Mesenchymal stem cell (in vitro differentiated cells and primary cell): ENCODE measurements around the gene RADIL.
A peak's percentile ranks its signal among the peaks of the same experiment; 100 is the strongest.

Experiments used
- DNase-seq: peaks from one replicate; pipeline ENCODE4 v3.0.0-alpha.2; 2013
- H2AFZ ChIP-seq: one replicate; pipeline ENCODE4 v1.6.1; 2013; ENCODE audit warnings: low read depth, mild to moderate bottlenecking, control low read depth, inconsistent platforms, low read length, moderate library complexity
- H2AK5ac ChIP-seq: 2 replicates; pipeline ENCODE4 v1.6.1; 2013; ENCODE audit warnings: low read length, moderate library complexity, mild to moderate bottlenecking, inconsistent platforms; ENCODE audit not compliant: severe bottlenecking
- H2BK120ac ChIP-seq: one replicate; pipeline ENCODE4 v1.6.1; 2013; ENCODE audit warnings: low read depth, mild to moderate bottlenecking, inconsistent platforms, low read length, moderate library complexity
- H2BK12ac ChIP-seq, 2 experiments: one replicate each; pipeline ENCODE4 v1.6.1; 2013; ENCODE audit warnings: inconsistent platforms in 2 of 2, low read length in 2 of 2, mild to moderate bottlenecking in 2 of 2, moderate library complexity in 2 of 2, control low read depth in 1 of 2
- H2BK15ac ChIP-seq: one replicate; pipeline ENCODE4 v1.6.1; 2013; ENCODE audit warnings: mild to moderate bottlenecking, low read depth, inconsistent platforms; ENCODE audit not compliant: poor library complexity, severe bottlenecking
- H2BK5ac ChIP-seq: 2 replicates; pipeline ENCODE4 v1.6.1; 2013; ENCODE audit warnings: low read depth, mild to moderate bottlenecking, low read length, control low read depth, inconsistent platforms; ENCODE audit not compliant: poor library complexity, severe bottlenecking
- H3K14ac ChIP-seq, 2 experiments: one replicate each; pipeline ENCODE4 v1.6.1; 2013; ENCODE audit warnings: inconsistent platforms in 2 of 2, low read length in 2 of 2, control low read depth in 1 of 2, mild to moderate bottlenecking in 1 of 2, moderate library complexity in 1 of 2
- H3K18ac ChIP-seq, 2 experiments: one replicate each; pipeline ENCODE4 v1.6.1; 2013; ENCODE audit warnings: inconsistent platforms in 2 of 2, low read length in 2 of 2, control low read depth in 1 of 2, low read depth in 1 of 2, mild to moderate bottlenecking in 1 of 2
- H3K23ac ChIP-seq, 2 experiments: one replicate each; pipeline ENCODE4 v1.6.1; 2013; ENCODE audit warnings: inconsistent platforms in 2 of 2, low read length in 2 of 2, mild to moderate bottlenecking in 2 of 2, moderate library complexity in 2 of 2, control low read depth in 1 of 2
- H3K27ac ChIP-seq: 2 replicates; pipeline ENCODE4 v1.5.1; 2013; ENCODE audit warnings: mild to moderate bottlenecking, moderate library complexity, low read length, control low read depth, inconsistent platforms; ENCODE audit not compliant: poor library complexity, severe bottlenecking
- H3K27me3 ChIP-seq, 2 experiments: 2 replicates each; pipeline versions ENCODE4 v1.6.1 to v1.7.0; 2013; ENCODE audit warnings: low read length in 2 of 2, mild to moderate bottlenecking in 2 of 2, moderate library complexity in 2 of 2, control low read depth in 1 of 2, inconsistent platforms in 1 of 2; ENCODE audit not compliant: control insufficient read depth in 1 of 2, insufficient read depth in 1 of 2
- H3K36me3 ChIP-seq, 2 experiments: 2 replicates each; pipeline versions ENCODE4 v1.6.1 to v1.7.0; 2013; ENCODE audit warnings: low read length in 2 of 2, control low read depth in 1 of 2, inconsistent platforms in 1 of 2, low read depth in 1 of 2, mild to moderate bottlenecking in 1 of 2; ENCODE audit not compliant: insufficient read depth in 2 of 2, control insufficient read depth in 1 of 2
- H3K4ac ChIP-seq, 2 experiments: one replicate each; pipeline ENCODE4 v1.6.1; 2013; ENCODE audit warnings: inconsistent platforms in 2 of 2, low read length in 2 of 2, mild to moderate bottlenecking in 2 of 2, moderate library complexity in 2 of 2, control low read depth in 1 of 2, low read depth in 1 of 2
- H3K4me1 ChIP-seq: 2 replicates; pipeline ENCODE4 v1.6.1; 2013; ENCODE audit warnings: low read depth, low read length, control low read depth; ENCODE audit not compliant: control insufficient read depth, insufficient read depth
- H3K4me2 ChIP-seq: 2 replicates; pipeline ENCODE4 v1.6.1; 2013; ENCODE audit warnings: low read length, mild to moderate bottlenecking, inconsistent platforms; ENCODE audit not compliant: poor library complexity, severe bottlenecking
- H3K4me3 ChIP-seq, 2 experiments: 2 replicates each; pipeline versions ENCODE4 v1.5.1 to v1.7.0; 2013; ENCODE audit warnings: low read length in 2 of 2, mild to moderate bottlenecking in 2 of 2, control low read depth in 1 of 2, low read depth in 1 of 2; ENCODE audit not compliant: insufficient read depth in 1 of 2
- H3K79me1 ChIP-seq: replicated peaks from 2 replicates; pipeline ENCODE4 v1.6.1; 2013; ENCODE audit warnings: mild to moderate bottlenecking, control low read depth, low read length, inconsistent platforms; ENCODE audit not compliant: poor library complexity, severe bottlenecking
- H3K9ac ChIP-seq: 2 replicates; pipeline ENCODE4 v1.7.0; 2013; ENCODE audit warnings: mild to moderate bottlenecking, low read length, moderate library complexity
- H3K9me3 ChIP-seq: 2 replicates; pipeline ENCODE4 v1.7.0; 2013; ENCODE audit warnings: mild to moderate bottlenecking, low read length; ENCODE audit not compliant: control insufficient read depth
- H4K8ac ChIP-seq: one replicate; pipeline ENCODE4 v1.6.1; 2013; ENCODE audit warnings: inconsistent platforms, mild to moderate bottlenecking, low read length, moderate library complexity
- H4K91ac ChIP-seq: one replicate; pipeline ENCODE4 v1.6.1; 2013; ENCODE audit warnings: mild to moderate bottlenecking, low read length, inconsistent platforms
- WGBS: methylation state at CpG from one replicate; pipeline ENCODE4 v1.1.7; 2013; ENCODE audit warnings: mixed read lengths; 5-methylcytosine and 5-hydroxymethylcytosine counted together

Gene RADIL

DNA sequence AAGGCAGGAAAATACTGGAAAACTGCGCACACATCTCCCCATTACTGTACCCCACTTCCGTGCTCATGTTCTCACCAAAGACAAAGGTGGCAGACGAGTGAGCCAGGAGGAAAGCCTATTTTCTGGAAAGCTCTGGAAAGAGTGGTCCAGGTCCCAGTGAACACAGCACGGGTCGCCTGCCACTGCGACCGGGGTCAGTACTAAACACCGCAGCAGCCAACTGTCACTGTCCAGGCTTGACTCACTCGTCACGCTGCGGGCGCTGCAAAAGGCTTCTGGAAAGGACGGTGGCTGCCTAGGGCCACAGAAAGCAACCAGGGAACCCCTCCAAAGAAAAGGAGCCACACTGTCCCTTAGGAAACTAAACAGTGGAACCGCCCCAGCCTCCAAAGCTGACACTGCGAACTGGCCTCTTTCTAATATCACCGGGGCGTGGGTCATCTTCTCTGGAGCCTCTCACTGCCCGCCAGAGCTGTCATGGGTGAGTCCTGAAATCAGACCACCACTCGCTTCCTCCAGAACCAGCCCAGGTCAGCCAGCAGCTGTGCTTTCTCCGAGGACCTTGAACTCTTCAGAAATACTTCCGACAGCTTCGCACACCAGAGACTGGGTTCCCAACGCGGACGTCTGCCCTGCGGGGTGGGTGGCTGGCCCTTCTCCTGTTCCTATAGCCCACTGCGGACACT lies 4.0 kb downstream of the RADIL start:
- Histone ChIP-seq H2BK15ac (no peak overlapping the region), H3K18ac (no peak overlapping the region), H3K4me2 (no peak overlapping the region), H3K4me1 (peaks cover 18% of the 10 kb centered on the region), H4K8ac (no peak overlapping the region), H3K36me3 (no peaks in the 10 kb centered on the region), H3K14ac (no peak overlapping the region), H3K23ac (no peak overlapping the region), H2BK12ac (no peak overlapping the region), H3K27me3 (peaks cover 6 to 15% of the 10 kb centered on the region in 2 experiments), H4K91ac (no peak overlapping the region), H3K4ac (no peak overlapping the region), H3K9ac (peak overlapping the region; percentile 49), H2BK120ac (no peak overlapping the region), H3K79me1 (no peaks in the 10 kb centered on the region), H3K27ac (no peak overlapping the region), H3K4me3 (peak overlapping the region in 1 of 2 experiments; percentile 58), H3K9me3 (no peaks in the 10 kb centered on the region), H2AFZ (no peak overlapping the region), H2BK5ac (no peak overlapping the region), H2AK5ac (no peak overlapping the region)
- DNase-seq = no peak
- 72% methylated on average over 27 of the region's 27 CpGs for WGBS

DNA sequence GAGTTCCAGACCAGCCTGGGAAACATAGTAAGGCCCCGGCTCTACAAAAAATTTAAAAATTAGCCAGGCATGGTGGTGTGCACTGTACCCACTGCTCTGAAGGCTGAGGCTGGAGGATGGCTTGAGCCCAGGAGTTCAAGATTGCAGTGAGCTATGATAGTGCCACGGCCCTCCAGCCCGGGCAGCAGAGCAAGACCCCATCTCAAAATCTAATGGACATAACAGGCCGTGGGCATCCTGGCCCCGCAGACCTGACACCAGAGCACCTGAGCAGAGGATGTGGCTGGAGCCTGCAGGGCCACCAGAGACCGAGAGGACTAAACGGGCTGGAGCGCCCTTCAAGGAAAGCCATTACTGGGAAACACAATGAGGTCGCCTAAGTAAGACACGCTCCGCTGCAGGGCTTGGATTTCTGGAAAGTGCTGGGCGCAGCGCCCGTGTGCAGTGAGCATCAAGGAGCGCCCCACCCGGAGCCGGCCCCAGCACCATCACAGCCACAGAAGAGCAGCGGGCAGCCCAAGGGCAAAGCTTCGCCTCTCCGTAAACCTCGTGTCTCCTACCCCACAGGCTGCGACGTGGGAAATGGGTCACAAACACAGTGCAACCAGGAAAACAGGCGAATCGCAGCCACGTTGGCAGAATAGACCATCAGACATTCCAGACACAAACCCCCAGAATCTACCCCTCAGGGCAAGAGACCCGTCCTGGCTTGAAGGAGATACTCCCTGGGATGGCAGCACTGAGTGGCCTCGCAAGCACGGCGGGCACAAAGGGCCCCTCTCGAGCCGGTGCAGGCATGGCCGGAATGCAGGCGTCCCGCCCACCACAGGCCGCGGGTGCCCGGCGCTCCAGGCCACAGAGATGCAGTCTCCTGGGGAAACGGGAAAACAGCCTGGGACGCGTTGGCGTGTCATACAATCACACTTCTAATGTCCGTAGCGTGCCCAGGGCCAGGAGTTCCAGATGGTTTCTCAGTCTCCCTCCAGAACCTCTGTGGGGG lies 4.9 kb downstream of the RADIL start:
- H2BK12ac ChIP-seq = no peak overlapping the region
- no peak overlapping the region for H2BK15ac ChIP-seq
- no peak overlapping the region for H4K91ac ChIP-seq

DNA sequence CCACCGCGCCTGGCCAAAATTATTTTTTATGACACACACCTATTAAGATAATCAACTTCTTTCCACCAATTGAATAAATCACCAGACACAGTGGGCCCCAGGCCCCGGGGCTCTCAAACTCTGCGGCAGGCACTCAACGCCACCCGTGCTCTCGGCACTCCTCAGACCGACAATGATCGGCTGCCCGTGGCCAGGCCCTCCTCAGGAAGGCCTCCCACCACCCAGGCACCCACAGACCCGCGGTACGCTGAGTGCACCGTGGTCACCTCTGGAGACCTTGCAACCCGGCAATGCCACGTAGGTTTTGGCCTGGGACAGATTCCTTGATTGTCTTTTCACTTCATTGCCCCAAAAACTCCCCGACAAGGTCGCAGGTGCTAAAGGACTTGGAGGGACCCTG lies 6.9 kb downstream of the RADIL start:
- no peak overlapping the region for H2BK12ac ChIP-seq
- no peak overlapping the region for H3K9ac ChIP-seq
- H2BK5ac ChIP-seq = no peak overlapping the region
- H3K36me3 ChIP-seq = no peaks in the 10 kb centered on the region
- peaks cover 0 to 6% of the 10 kb centered on the region in 2 experiments for H3K27me3 ChIP-seq
- no peak overlapping the region for H4K91ac ChIP-seq
- H3K9me3 ChIP-seq = no peaks in the 10 kb centered on the region
- H3K4me2 ChIP-seq = no peak overlapping the region
- no peak overlapping the region for H3K27ac ChIP-seq
- H3K14ac ChIP-seq = no peak overlapping the region
- H4K8ac ChIP-seq = no peak overlapping the region
- H2AK5ac ChIP-seq = no peak overlapping the region
- peaks cover 13% of the 10 kb centered on the region for H3K4me1 ChIP-seq
- no peak overlapping the region for H3K23ac ChIP-seq
- H2AFZ ChIP-seq = no peak overlapping the region
- no peak overlapping the region for H3K18ac ChIP-seq
- H2BK15ac ChIP-seq = no peak overlapping the region
- no peak overlapping the region for H2BK120ac ChIP-seq
- 96% methylated on average over 18 of the region's 18 CpGs for WGBS
- DNase-seq = no peak
- H3K79me1 ChIP-seq = no peaks in the 10 kb centered on the region
- H3K4ac ChIP-seq = no peak overlapping the region
- no peak overlapping the region for H3K4me3 ChIP-seq

More for the DNA sequence above, 4.9 kb downstream of the RADIL start:
- H2BK120ac ChIP-seq = no peak overlapping the region
- peaks cover 17% of the 10 kb centered on the region for H3K4me1 ChIP-seq
- H3K79me1 ChIP-seq = no peaks in the 10 kb centered on the region
- no peak overlapping the region for H3K27ac ChIP-seq
- H3K9ac ChIP-seq = no peak overlapping the region
- peaks cover 0 to 6% of the 10 kb centered on the region in 2 experiments for H3K27me3 ChIP-seq
- DNase-seq = no peak
- no peak overlapping the region for H4K8ac ChIP-seq
- no peak overlapping the region for H3K4me2 ChIP-seq
- no peak overlapping the region for H2AFZ ChIP-seq
- H3K4me3 ChIP-seq = no peak overlapping the region
- H3K4ac ChIP-seq = no peak overlapping the region
- WGBS = 89% methylated on average over 45 of the region's 45 CpGs
- H3K14ac ChIP-seq = no peak overlapping the region
- no peak overlapping the region for H2AK5ac ChIP-seq
- H3K23ac ChIP-seq = no peak overlapping the region
- H3K36me3 ChIP-seq = no peaks in the 10 kb centered on the region
- H3K9me3 ChIP-seq = no peaks in the 10 kb centered on the region
- H2BK5ac ChIP-seq = no peak overlapping the region
- H3K18ac ChIP-seq = no peak overlapping the region

DNA sequence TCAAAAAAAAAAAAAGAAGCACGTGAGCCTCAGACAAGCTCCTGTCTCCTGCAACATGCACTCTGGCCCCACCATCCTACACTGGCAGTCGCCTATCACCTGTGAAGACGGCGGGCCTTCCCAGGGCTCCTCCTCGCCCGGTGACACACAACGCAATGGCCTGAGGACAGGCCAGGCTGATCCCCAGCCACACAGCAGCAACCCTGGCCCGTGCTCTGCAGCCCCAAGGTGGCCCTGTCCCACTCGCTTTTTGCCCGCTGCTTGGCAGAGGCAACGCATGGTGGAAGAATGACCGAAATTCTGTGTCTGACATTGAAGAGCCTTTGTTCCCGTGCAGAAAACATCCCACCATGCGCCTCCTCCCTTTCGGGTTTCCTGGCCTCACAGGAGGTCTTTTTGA lies 8.1 kb downstream of the RADIL start:
- H3K36me3 ChIP-seq = no peaks in the 10 kb centered on the region
- no peak overlapping the region for H2BK15ac ChIP-seq
- H3K4me1 ChIP-seq = peaks cover 16% of the 10 kb centered on the region
- H4K8ac ChIP-seq = no peak overlapping the region
- no peak overlapping the region for H3K4me3 ChIP-seq
- no peaks in the 10 kb centered on the region for H3K79me1 ChIP-seq
- no peak overlapping the region for H3K14ac ChIP-seq
- no peaks in the 10 kb centered on the region for H3K9me3 ChIP-seq
- H3K4ac ChIP-seq = no peak overlapping the region
- no peak overlapping the region for H3K4me2 ChIP-seq
- DNase-seq = no peak
- no peak overlapping the region for H2BK120ac ChIP-seq
- H3K23ac ChIP-seq = no peak overlapping the region
- H3K27ac ChIP-seq = no peak overlapping the region
- no peak overlapping the region for H2AFZ ChIP-seq
- no peak overlapping the region for H3K9ac ChIP-seq
- H2AK5ac ChIP-seq = no peak overlapping the region
- H2BK5ac ChIP-seq = no peak overlapping the region
- 93% methylated on average over 15 of the region's 15 CpGs for WGBS
- no peak overlapping the region for H4K91ac ChIP-seq
- no peak overlapping the region for H3K18ac ChIP-seq
- H2BK12ac ChIP-seq = no peak overlapping the region
- peaks cover 0 to 6% of the 10 kb centered on the region in 2 experiments for H3K27me3 ChIP-seq
